Stomach (tissue), 4 donors: Measurements from ENCODE around the gene FBXO38.

Experiments
- POLR2AphosphoS5 ChIP-seq, 3 donors: sonication (generic); formaldehyde crosslinking; IDR thresholded peaks; one replicate each; pipeline ENCODE4 v1.6.1; 2016; ENCODE audit warnings: antibody characterized with exemption in 3 of 3
- TF ChIP-seq, protein P1 (sequence below), 7 experiments: fragments of 450-650 bp in 4 of 7; fragments of 200-600 bp in 3 of 7; sonication (generic) in 3 of 7; IDR thresholded peaks; one replicate each; pipeline ENCODE4 v1.5.1; 2016 to 2019; ENCODE audit warnings: antibody characterized with exemption in 7 of 7, control low read depth in 2 of 7, mild to moderate bottlenecking in 1 of 7

DNA sequence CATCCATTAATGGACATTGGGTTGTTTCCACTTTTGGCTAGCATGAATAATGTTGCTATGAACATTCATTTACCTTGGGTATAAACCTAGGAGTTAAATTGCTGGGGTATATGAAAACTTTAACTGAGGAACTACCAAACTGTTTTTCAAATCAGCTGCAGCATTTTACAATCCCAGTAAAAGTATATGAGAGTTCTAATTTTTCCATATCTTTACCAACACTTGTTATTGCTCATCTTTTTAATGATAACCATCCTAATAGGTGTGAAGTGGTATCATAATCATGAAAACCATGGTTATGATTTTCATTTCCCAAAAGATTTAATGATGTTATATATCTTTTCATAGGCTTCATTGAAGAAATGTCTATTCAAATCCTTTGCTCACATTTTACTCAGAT lies 15.5 kb upstream of the FBXO38 start:
- TF ChIP-seq, protein P1, sequence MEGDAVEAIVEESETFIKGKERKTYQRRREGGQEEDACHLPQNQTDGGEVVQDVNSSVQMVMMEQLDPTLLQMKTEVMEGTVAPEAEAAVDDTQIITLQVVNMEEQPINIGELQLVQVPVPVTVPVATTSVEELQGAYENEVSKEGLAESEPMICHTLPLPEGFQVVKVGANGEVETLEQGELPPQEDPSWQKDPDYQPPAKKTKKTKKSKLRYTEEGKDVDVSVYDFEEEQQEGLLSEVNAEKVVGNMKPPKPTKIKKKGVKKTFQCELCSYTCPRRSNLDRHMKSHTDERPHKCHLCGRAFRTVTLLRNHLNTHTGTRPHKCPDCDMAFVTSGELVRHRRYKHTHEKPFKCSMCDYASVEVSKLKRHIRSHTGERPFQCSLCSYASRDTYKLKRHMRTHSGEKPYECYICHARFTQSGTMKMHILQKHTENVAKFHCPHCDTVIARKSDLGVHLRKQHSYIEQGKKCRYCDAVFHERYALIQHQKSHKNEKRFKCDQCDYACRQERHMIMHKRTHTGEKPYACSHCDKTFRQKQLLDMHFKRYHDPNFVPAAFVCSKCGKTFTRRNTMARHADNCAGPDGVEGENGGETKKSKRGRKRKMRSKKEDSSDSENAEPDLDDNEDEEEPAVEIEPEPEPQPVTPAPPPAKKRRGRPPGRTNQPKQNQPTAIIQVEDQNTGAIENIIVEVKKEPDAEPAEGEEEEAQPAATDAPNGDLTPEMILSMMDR (IDR thresholded peaks at IDR 0.05), result no peak
- TF ChIP-seq POLR2AphosphoS5 (IDR thresholded peaks at IDR 0.05), result no peak
